Activated CD8-positive, alpha-beta memory T cell treated with anti-CD3 and anti-CD28 coated beads, Interleukin-2, amount 50 U/mL, for 48 hours (primary cell): ENCODE results near the gene CPN1.

Experiments
- DNase-seq: peaks from one replicate; pipeline ENCODE4 v3.0.0-alpha.2; 2020

CPN1 gene

GRCh38 chr10:99995269-99995668 is 86.4 kb downstream of the CPN1 start:
- DNase-seq: no peak

GRCh38 chr10:99994801-99995200 is 86.9 kb downstream of the CPN1 start:
- DNase-seq: no peak

GRCh38 chr10:99993701-99994689 is 87.7 kb downstream of the CPN1 start:
- peak; percentile 65 for DNase-seq
